CD4-positive, alpha-beta T cell treated with Interleukin-4 for 1 hour (primary cell): ENCODE results near the gene RPL12.

Experiments used
- DNase-seq, 2 donors: peaks; one replicate each; pipeline ENCODE4 v3.0.0-alpha.2; 2020 to 2022

Gene RPL12

DNA sequence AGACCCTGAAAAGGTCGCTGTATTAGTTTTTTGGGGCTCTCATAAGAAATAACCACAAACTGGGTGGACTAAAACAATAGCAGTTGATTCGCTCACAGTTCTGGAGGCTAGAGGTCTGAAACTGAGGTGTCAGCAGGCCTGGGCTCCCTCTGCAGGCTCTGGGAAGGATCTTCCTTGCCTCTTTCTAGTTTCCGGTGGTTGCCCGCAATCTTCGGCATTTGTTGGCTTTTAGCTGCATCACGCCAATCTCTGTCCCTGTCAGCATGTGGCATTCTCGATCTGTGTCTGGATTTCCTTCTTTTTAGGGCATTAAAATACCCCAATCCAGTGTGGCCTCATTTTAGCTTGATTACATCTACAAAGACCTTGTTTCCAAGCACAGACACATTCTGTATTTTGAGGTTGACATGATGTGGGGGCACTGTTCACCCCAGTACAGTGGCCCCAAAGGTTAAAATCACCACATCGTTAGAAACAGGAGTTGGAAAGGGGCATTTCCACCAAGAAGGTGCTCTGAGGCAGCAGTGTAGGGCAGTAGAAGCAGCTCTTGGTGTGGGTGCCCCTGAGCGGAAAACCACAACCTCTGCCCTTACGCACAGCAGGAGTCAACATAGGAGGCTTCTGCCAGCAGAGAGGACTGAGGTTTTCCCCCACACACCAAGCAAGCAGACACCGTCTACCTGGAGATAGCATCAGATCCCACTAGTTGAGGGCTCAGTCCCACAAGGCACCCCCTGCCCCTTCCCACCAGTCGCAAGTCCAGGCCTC, 13.5 kb downstream of the RPL12 start:
- DNase-seq, result peak; percentile 30 to 36

DNA sequence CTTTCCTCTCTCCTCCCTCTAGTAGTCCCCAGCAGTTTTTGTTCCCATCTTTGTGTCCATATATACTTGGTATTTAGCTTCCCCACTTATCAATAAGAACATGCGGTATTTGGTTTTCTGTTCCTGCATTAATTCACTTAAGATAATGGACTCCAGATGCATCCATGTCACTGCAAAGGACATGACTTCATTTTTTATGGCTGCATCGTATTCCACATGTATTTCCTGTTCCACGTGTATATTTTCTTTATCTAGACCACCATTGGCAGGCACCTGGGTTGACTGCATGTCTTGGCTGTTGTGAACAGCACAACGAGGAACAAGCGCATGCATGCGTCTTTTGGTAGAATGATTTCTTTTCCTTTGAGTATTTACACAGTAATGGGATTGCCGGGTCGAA, 20.8 kb downstream of the RPL12 start:
- DNase-seq, result no peak

DNA sequence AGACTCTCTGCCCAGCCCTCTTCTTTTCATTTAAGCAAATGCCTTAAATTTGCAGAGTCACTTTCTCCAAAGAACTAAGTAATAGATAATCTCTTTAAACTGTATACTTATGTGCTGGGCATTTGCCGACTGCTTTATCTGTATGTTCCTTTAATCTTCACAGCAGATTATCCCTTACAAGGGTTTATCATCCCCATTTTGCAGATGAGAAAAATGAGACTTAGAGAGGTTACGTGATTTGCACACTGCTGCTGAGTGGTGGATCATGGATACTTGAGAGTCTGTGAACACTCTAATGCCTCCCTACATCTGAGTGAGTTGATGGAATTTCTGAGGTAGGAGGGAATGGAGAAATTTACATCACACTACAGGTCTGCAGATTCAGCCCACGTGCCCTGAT, 22.9 kb downstream of the RPL12 start:
- no peak for DNase-seq

DNA sequence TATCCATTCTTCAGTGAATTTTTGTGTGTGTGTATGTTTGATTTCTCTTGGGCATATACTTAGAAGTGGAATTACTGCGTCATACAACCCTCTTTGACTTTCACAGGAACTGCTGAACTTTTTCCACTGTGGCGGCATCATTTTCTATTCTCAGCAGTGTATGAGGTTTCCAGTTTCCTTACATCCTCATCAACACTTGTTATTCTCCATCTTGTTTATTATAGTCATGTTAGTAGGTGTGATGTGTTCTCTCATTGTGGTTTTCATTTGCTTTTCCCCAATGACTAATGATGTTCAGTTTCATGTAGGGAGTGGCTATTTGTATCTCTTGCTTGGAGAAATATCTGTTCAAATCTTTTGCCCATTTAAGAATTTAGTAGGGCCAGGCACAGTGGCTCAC, 24.4 kb downstream of the RPL12 start:
- peak in 1 of 2 donors; percentile 17 for DNase-seq

DNA sequence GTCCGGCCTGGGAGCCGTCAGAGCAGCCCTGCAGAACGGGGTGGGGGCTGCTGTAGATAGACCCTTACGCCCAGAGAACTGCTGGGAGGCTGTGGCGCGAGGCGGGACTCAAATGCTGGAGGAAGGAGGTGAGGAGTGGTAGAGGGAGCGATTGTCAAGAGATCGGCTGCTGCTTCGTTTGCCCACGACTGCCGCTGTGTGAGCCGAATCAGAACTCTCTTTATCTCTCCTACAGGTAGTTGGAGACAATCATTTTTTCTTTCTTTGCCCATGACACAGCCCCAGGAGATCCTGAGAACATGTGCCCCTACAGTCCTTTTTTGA, 26.6 kb downstream of the RPL12 start:
- no peak for DNase-seq

DNA sequence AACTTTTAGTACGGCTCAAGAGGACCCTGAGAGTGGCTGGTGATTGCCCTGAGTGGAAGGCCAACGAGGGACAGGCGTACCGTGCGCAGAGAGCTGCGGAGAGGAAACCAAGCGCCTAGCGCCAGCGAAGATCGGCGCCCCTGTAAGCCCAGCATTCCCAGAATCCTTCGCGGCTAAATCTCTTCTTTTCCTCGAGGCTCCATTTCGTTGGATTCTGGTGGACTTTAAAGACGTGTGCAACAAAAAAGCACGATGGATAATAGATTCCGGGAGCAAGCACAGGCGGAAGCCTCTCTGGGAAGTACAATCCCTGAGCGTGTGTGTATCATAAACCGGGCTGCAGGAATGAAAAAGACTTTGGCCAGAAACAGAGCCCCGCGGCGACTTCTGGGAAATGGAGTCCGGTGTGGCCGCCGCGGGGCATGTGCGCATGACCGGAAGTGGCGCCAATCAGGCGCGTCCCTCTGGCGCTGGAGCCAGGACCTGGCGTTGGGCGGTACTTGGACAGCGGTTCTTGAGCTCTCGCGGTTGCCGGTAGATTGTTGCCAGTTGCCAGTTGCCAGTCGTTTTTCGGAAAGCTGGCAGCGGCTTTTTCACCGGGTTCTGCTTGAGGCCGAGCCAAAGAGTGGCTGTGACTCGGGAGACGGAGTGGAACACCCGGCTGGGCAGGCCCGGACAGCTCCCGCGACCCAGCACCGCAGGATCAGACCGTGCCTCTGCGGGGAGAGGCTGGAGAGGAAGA, 27.1 kb downstream of the RPL12 start, which contains the start of gene ZNF79:
TSS of gene ZNF79 (plus strand) at position 449 of the 742 bp plus-strand sequence. CDS start 406 bp downstream, outside the sequence.
- DNase-seq, result peak; percentile 89 to 91

DNA sequence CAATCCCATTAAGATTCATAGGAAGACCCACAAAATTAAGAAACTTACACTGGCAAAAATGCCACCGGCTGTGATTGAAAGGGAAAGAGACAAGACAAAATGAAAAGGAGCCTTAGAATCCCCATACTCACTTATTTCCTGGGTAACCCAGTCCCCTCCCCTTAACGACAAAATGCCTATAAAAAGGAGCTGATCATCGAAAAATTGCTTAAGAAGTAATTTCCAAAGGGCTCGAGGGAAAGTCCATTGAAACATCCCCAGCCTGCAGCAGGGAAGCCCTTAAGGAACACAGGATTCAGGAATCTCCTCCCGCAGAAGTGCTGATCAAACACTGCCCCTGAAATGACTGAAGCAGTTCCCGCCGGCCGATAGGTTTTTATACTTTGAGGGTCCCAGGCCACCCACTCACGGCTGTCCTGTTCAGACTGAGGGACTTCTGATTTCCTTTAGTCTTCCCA, 27.7 kb downstream of the RPL12 start:
- no peak for DNase-seq

DNA sequence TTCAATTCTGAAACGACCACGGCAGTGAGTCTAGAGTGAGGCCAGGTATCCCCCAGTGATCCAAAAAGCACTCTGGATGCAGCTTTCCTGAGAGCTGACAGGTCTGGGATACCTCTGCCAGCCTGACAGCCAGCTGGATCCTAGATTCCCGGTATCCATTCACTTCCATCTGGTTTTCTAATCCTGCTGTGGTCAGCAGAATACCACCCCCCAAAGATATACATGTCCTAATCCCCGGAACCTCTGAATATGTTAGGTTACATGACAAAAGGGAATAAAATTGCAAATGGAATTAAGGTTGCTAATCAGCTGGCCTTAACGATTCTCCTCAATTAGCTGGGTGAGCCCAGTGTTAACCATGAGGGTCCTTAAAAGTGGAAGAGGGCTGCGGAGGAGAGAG, 28.4 kb downstream of the RPL12 start:
- DNase-seq, result no peak

DNA sequence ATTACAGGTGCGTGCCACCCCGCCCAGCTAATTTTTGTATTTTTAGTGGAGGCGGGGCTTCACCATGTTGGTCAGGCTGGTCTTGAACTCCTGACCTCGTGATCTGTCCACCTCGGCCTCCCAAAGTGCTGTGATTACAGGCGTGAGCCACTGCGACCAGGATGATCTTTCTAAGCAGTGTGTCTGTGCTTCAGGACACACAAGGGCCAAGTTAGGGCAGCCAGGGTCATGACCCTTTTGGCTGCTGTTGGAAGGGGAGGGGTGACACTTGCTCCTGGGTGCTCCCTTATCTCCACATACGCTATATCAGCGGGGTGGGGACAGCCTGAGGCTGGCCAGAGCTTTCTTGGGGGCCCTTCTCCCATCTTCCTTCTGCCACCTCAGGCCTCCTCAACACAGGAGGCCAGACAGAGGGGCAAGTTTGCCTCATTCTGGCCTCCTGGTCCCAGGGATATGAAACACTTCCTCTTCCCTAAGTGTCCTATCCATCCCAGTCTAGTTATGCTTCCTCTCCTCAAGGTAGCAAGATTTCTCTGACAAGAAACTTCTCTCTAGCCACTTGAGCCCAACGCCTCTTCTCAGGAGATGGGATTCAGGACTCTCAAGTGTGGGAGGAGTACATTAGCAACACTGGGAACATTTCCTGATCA, 28.9 kb downstream of the RPL12 start:
- no peak for DNase-seq

DNA sequence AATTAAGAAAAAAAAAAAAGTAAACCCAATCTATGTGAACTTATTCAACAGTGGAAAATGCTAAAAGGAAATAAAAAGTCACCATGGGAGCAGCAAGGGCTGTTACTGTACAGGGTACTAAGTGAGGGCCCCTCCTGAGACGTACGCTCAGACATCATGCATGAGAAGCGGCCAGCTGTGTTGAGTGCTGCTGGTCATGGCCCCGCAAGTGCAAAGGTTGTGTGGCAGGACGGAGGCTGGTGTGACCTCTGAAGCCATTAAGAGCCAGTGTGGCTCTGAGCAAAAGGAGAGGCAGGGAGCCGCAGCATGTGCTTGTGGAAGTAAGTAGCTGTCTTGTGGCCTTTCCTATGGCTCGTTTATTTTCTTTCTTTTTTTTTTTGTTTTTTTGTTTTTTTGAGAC, 30.1 kb downstream of the RPL12 start:
- no peak for DNase-seq

DNA sequence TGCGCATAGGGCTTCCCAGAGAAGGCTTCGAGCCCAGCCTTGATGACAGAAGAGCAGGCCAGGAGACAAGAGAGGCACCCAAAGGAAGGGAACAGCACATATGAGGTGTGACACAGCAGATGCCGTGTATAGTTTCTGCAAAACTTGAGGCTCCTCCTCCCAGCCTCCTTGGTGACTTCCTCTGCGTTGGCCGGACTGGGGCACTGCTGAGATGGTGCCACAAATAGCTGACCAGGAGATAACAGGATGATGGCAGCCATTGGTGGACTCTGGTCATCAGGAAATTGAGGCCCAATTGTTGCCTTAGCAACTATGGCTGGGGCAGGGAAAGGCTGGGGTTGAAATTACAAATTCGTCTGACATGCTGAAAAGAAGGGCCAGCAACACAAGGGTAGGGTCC, 31.9 kb downstream of the RPL12 start:
- DNase-seq, result no peak

DNA sequence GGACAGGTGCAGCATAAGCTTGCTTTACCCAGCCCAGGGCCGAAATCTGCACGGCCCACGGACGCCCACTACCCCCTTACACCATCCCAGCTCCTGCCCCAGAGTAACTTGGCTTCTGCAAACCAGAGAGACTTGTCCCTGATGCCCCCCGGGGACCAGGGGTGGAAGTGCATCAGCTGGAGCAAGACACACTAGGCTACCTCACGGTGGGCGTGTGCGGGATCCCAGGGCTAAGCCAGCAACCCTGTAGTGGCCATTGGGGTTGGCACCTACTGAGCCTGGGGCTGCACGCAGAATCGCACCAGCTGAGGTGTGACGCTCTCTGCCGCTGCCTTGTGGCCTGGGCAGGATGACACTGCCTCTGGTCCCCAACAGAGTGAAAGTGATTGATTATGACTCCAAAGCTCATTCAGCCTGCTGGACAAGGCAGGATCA, 33.2 kb downstream of the RPL12 start:
- peak; percentile 35 to 43 for DNase-seq

DNA sequence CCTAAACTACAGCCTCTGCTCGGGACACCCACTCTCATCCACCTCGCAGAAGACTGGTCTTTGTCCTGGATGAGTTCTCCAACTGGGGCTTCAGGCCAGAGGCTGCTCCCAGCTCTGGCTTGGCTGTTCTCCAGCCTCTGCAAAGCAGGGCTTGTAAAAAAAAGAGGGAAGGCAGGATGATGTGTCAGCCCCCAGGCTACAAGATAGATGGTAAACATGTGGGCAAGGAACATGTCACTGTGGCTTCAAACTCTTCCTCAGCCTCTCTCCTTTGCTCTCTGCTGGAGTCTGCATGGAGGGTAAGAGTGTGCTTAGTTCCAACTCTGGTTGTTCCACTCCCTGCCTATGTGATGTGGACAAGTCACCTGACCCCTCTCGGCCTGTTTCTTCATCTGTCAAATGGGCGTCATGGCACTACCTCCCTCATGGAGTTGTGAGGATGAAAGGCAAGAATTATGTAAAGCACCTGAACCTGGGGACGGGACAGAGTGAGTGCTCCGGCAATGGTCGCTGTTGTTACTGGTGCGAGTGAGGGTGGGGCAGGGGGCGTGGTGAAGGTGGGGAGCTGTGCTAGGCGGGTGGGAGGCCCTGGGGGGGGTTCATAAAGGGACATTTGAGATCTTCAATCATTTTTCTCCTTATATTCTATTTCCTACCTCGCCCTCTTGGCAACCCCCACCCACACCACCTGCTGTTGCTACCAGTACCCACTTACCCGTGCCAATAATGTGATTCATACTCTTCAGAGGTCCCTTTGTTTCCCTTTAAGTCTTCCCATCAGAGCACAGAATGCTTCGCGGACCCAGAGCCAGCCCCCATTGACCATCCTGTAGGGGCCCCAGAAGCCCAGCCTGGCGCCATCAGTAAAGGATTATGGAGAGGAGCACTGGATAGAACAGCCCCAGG, 33.8 kb downstream of the RPL12 start:
- DNase-seq, result no peak

DNA sequence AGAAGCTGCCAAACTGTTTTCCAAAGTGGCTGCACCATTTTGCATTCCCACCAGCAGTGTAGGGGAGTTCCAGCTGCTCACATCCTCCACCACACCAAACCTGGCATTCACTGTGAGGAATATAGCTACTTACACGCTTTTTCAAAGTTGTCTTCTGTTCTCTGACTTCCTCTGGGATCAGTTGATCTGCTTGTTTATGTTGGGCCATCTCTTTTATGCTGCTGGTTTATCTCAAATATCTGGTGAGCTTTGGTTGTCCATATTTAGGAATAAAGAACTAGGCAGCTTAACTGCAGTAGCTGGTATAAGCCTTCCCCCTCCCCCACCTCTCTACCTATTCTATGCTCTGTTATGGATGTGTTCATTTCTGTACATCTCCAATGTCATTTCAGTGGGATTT, 35.5 kb downstream of the RPL12 start:
- DNase-seq, result no peak

DNA sequence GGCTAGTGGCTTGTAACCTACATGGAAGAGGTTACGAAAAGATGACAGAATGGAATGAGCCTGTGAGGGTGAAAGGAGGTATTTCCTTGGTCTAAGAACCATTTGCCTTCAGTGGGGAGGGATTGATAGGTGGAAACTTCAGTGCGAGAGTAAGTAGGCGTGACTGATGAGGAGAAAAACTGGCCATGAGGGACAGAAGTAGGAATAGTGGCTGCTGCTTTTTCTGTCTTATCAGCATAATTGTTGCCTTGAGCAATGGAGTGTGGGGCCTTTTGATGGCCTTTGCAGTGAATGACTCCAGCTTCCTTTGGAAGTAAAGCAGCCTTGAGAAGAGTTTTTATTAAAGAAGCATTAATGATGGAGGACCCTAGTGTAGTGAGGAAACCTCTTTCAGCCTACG, 36.1 kb downstream of the RPL12 start:
- no peak for DNase-seq

DNA sequence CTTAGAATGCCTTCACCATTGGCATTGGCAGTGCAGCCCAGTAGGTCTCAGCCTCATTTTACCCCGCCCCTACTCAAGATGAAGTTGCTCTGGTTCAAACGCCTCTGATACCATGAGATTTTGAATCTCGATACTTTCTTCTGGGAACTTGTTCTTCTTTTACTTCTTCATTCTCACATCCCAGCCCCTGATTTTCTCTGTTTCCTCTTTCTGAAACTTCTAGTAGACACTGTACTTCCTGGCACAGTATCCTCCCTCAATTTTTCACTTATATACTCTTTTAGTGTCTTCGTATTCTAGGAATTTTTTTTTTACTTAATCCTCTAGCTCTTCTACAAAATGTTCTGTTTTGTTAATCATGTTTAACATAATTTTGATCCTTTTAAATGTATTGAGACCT, 40.1 kb downstream of the RPL12 start:
- no peak for DNase-seq

DNA sequence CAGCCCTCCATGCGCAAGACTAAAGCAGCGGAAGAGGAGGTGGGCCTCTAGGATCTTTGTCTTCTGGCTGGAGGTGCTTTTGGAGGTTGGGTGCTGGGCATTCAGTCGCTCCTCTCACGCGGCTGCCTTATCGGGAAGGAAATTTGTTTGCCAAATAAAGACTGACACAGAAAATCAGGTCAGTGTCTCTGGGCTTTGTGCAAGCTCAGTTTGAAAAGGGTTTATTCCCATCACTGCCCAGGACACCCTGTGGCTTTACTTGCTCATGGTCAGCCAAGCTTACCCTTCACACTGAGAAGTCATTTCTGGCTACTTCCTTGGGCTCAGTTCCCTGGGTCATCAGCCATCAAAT, 43.7 kb downstream of the RPL12 start:
- no peak for DNase-seq

DNA sequence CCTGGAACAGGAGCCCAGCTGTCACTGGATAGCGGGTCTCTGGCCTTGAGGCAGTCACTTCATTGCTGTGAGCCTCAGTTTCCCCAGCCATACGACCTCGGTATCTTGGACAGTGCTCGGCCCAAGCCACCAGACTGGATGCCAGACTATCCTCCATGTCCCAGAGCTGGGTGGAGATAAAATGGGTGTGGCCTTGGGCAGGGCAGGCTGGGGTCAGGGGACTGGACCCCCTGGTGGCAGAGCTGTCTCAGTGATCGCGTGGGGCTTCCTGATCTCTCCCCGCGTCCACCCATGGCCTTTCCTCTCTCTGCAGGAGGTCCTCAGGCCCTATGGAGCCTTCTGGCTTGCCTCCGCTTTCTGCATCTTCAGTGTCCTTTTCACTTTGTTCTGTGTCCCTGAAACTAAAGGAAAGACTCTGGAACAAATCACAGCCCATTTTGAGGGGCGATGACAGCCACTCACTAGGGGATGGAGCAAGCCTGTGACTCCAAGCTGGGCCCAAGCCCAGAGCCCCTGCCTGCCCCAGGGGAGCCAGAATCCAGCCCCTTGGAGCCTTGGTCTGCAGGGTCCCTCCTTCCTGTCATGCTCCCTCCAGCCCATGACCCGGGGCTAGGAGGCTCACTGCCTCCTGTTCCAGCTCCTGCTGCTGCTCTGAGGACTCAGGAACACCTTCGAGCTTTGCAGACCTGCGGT, 44.3 kb downstream of the RPL12 start:
- no peak for DNase-seq

DNA sequence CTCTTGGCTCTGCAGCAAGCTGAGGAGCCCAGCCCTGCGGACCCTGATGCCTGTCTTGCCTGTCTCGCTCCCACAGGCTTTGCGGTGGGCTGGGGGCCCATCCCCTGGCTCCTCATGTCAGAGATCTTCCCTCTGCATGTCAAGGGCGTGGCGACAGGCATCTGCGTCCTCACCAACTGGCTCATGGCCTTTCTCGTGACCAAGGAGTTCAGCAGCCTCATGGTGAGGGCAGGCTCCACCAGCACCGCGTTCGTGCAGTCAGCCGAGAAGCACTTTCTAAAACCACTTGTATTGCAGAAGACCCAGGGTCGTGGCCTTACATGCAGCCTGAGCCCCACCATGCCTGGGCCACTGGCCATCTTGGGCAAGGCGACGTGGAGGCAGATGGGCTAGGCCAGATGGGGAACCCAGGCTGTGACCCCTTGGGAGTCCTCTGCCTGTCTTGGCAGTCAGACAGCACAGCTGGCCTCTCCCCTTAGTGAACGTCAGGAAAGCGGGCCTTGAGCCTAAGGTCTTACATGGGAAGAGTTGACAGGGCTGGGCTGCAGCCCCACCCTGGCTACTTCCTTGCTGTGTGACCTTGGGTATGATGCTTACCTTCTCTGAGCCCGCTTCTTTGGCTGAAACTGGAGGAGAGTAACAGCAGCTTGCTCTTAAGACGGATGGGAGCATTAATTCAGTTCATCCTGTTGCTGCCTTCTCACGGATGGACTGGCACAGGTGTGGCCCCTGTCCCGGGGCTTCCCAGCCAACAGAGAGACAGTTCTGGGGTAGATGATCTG, 45.7 kb downstream of the RPL12 start:
- no peak for DNase-seq

DNA sequence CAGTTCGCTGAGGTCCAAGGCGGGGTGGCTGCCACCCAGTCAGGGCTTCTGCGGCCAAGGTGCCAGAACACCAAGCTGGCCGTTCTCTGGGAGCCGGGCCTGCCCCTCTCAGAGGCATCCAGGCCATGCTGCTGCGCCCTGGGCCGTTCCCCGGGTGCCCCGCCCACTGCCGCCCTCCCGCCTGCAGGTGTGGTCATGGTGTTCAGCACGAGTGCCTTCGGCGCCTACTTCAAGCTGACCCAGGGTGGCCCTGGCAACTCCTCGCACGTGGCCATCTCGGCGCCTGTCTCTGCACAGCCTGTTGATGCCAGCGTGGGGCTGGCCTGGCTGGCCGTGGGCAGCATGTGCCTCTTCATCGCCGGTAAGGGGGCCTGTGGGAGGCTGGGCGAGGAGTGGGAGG, 46.6 kb downstream of the RPL12 start:
- no peak for DNase-seq

DNA sequence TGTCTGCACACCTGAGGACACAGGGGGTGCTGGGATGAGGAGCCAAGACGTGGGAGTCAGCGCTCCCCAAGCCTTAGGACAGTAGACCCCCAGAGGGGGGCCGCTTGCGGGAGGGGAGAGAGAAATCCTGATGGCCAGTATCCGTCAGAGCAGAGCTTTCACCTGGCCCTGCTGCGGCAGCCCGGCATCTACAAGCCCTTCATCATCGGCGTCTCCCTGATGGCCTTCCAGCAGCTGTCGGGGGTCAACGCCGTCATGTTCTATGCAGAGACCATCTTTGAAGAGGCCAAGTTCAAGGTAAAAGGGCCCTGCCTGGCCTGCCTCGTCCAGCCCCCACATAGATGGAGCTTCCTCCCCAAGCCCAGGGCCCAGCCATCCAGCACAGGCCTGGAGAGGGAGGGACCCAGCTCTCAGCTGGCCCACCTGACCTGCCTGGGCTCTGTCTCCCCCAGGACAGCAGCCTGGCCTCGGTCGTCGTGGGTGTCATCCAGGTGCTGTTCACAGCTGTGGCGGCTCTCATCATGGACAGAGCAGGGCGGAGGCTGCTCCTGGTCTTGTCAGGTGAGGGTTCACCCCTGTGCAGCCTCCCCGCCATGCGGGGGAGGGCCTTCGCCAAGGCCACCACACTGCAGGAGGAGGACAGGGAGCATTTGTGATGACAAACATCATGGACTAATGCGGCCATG, 47.6 kb downstream of the RPL12 start:
- no peak for DNase-seq
